ENCODE data around the gene PRKCD. TPM values are rescaled to one million over a fixed set of nuclear protein-coding genes. Genes with fewer than 3 reads are reported as not detected.

The PRKCD gene
- polyA plus RNA-seq, 1 experiment, result 13.7 TPM

DNA sequence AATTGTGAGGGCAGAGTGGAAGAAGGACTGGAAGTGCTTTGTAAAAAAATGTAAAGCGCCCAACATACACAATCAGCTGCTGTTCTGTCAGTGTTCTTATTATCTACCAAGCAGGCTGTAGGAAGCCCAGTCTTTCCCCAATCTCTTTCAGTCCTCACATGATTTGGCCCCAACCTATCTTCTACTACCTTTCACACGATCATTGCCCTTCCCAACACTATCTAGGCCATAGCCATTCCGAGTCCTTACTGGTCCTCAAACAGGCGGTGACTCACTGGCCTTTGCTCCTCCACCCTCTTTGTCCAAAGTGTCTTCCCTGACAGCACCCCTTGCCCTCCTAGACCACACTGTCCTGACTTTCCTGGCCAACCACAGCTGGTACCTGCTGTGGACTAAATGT is 29.9 kb upstream of the PRKCD start:
- Histone ChIP-seq H3K9me3 (ENCODE audit: control insufficient read depth, insufficient read depth, low read length) (no peaks in the 10 kb centered on the region; the same call in 1 of the 2 replicates), H3K27ac (ENCODE audit: low read depth, low read length) (peak overlapping the region; percentile 82), H3K27me3 (ENCODE audit: control insufficient read depth, insufficient read depth, low read length) (no peaks in the 10 kb centered on the region), H3K4me3 (ENCODE audit: low read depth, low read length) (peak overlapping the region; percentile 96)
- POLR2A ChIA-PET, result no interaction called here
- TF ChIP-seq CTCF (IDR thresholded peaks at IDR 0.05; ENCODE audit: low read depth, low read length), result no peak
- DNase-seq (ENCODE audit: low read depth, low spot score), result no peak
- CTCF ChIA-PET, result interaction anchor here (1.2 to 2.0 kb wide), 3 partner anchors 17 to 29 kb away, joined by 6 to 7 read pairs (median 6); partner anchors contain the start of gene PRKCD

- ChIA-PET CTCF (interaction anchor here (1.0 to 4.6 kb wide), 5 partner anchors 13 to 64 kb away, joined by 3 to 104 read pairs (median 6); partner anchors contain the start of gene PRKCD), POLR2A (no interaction called here)
- no peak overlapping the region for H3K27ac ChIP-seq (ENCODE audit: low read depth, low read length)
Measured at GRCh38 chr3:53132347-53132746, 28.7 kb upstream of the PRKCD start.

DNA sequence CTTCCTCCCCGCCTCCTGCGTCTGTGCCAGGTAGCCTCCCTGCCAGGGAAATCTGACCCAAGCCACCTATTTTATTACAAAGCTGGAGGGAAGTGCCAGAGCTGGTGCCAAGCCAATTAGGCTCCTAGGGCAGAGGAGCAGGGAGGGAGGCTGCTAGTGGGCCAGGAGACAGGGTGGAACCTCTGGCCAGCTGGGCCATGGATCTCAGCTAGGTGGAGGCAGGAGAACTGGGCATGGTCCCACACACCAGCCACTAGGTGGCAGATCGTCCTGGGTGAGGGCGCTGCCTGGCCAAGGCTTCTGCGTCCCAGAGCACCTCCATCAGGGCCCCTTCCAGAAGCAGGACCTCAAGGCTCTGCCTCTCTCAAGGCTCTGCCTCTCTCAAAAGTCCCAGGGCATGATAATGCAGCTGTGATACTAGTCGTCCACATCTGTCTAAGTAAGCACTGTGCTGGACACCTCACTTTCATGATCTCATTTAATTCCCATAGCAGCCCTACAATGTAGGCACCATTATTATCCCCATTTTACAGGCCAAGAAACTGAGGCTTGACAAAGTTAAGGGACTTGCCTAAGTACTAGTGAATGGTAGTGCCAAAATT is 26.3 kb upstream of the PRKCD start:
- Histone ChIP-seq H3K4me3 (ENCODE audit: low read depth, low read length) (no peak overlapping the region), H3K9me3 (ENCODE audit: control insufficient read depth, insufficient read depth, low read length) (no peaks in the 10 kb centered on the region; the same call in 1 of the 2 replicates), H3K27ac (ENCODE audit: low read depth, low read length) (no peak overlapping the region), H3K27me3 (ENCODE audit: control insufficient read depth, insufficient read depth, low read length) (no peaks in the 10 kb centered on the region)
- peak; percentile 51 for DNase-seq (ENCODE audit: low read depth, low spot score)
- CTCF ChIA-PET, result interaction anchor here (1.0 to 4.6 kb wide), 15 partner anchors 8 to 102 kb away, joined by 3 to 104 read pairs (median 8); partner anchors contain the start of gene PRKCD
- POLR2A ChIA-PET, result no interaction called here
- TF ChIP-seq CTCF (IDR thresholded peaks at IDR 0.05; ENCODE audit: low read depth, low read length), result peak; percentile 83

More at GRCh38 chr3:53132347-53132746, 28.7 kb upstream of the PRKCD start:
- no peak for DNase-seq (ENCODE audit: low read depth, low spot score)
- H3K4me3 ChIP-seq (ENCODE audit: low read depth, low read length), result no peak overlapping the region
- no peaks in the 10 kb centered on the region; the same call in 1 of the 2 replicates for H3K9me3 ChIP-seq (ENCODE audit: control insufficient read depth, insufficient read depth, low read length)
- TF ChIP-seq CTCF (IDR thresholded peaks at IDR 0.05; ENCODE audit: low read depth, low read length), result no peak
- no peaks in the 10 kb centered on the region for H3K27me3 ChIP-seq (ENCODE audit: control insufficient read depth, insufficient read depth, low read length)

GRCh38 chr3:53137221-53137620 is 23.8 kb upstream of the PRKCD start:
- TF ChIP-seq CTCF (IDR thresholded peaks at IDR 0.05; ENCODE audit: low read depth, low read length), result no peak
- no peak overlapping the region for H3K27ac ChIP-seq (ENCODE audit: low read depth, low read length)
- H3K9me3 ChIP-seq (ENCODE audit: control insufficient read depth, insufficient read depth, low read length), result no peaks in the 10 kb centered on the region
- no peak for DNase-seq (ENCODE audit: low read depth, low spot score)
- ChIA-PET POLR2A (no interaction called here), CTCF (interaction anchor here (0.8 to 2.0 kb wide), 5 partner anchors 23 to 162 kb away, joined by 3 to 15 read pairs (median 3); no protein-coding TSS in a partner anchor)
- H3K27me3 ChIP-seq (ENCODE audit: control insufficient read depth, insufficient read depth, low read length), result no peaks in the 10 kb centered on the region
- no peak overlapping the region for H3K4me3 ChIP-seq (ENCODE audit: low read depth, low read length)

GRCh38 chr3:53137835-53138446 is 23.1 kb upstream of the PRKCD start:
- TF ChIP-seq CTCF (IDR thresholded peaks at IDR 0.05; ENCODE audit: low read depth, low read length), result no peak
- Histone ChIP-seq H3K27ac (ENCODE audit: low read depth, low read length) (no peak overlapping the region), H3K9me3 (ENCODE audit: control insufficient read depth, insufficient read depth, low read length) (no peaks in the 10 kb centered on the region), H3K27me3 (ENCODE audit: control insufficient read depth, insufficient read depth, low read length) (no peaks in the 10 kb centered on the region), H3K4me3 (ENCODE audit: low read depth, low read length) (no peak overlapping the region)
- DNase-seq (ENCODE audit: low read depth, low spot score), result no peak
- POLR2A ChIA-PET, result no interaction called here
- CTCF ChIA-PET, result interaction anchor here (1.2 to 2.0 kb wide), 2 partner anchors 58 to 161 kb away, joined by 3 to 15 read pairs; no protein-coding TSS in a partner anchor

Measured in AG04450 (cell line).